Measurements from ENCODE around the gene PDP2. TPM values are rescaled to one million over a fixed set of nuclear protein-coding genes. Genes with fewer than 3 reads are reported as not detected.

The PDP2 gene
- total and polyA plus RNA-seq, 7 donors, result 2.6 to 8.3 (median 5.1) TPM

DNA sequence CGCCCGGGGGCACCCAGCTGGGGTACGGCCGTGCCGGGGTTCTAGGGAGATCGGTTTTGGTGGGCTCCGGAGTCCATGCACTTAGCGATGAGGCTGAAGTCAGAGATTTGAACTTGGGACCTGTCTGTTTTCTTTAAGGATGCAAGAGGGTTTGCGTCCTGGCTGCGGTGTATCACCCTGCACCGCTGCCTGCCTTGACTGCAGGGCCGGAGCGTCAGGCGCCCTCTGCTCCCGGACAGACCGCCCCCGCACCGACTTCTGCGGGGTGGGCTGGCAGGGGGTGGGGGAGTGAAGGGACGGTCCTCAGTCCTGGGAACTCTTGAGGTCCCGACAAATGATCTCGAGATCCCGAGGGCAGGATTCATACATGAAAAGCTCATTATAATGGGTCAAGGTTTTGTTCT, 701 bp downstream of the PDP2 start:
- no peak for TF ChIP-seq POLR2AphosphoS5 (IDR thresholded peaks at IDR 0.05)
- TF ChIP-seq, protein P1, sequence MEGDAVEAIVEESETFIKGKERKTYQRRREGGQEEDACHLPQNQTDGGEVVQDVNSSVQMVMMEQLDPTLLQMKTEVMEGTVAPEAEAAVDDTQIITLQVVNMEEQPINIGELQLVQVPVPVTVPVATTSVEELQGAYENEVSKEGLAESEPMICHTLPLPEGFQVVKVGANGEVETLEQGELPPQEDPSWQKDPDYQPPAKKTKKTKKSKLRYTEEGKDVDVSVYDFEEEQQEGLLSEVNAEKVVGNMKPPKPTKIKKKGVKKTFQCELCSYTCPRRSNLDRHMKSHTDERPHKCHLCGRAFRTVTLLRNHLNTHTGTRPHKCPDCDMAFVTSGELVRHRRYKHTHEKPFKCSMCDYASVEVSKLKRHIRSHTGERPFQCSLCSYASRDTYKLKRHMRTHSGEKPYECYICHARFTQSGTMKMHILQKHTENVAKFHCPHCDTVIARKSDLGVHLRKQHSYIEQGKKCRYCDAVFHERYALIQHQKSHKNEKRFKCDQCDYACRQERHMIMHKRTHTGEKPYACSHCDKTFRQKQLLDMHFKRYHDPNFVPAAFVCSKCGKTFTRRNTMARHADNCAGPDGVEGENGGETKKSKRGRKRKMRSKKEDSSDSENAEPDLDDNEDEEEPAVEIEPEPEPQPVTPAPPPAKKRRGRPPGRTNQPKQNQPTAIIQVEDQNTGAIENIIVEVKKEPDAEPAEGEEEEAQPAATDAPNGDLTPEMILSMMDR (IDR thresholded peaks at IDR 0.05), result no peak
- TF ChIP-seq POLR2A (IDR thresholded peaks at IDR 0.05), result no peak
- TF ChIP-seq EP300 (IDR thresholded peaks at IDR 0.05), result no peak
- Histone ChIP-seq H3K4me1 (peaks cover 0 to 17% (median 10%) of the 10 kb centered on the region in 4 donors), H3K27me3 (no peaks in the 10 kb centered on the region), H3K4me3 (peak overlapping the region; percentile 51 to 84 (median 72)), H3K27ac (peak overlapping the region; percentile 48 to 68 (median 66)), H3K36me3 (peaks cover 0 to 20% (median 11%) of the 10 kb centered on the region in 4 donors), H3K9me3 (no peaks in the 10 kb centered on the region)
- 1 to 4% methylated on average over 23 of the region's 23 CpGs for WGBS, 2 donors
- intact Hi-C loops (cut with DNase I), result no loop called here
- DNase-seq, result no peak

DNA sequence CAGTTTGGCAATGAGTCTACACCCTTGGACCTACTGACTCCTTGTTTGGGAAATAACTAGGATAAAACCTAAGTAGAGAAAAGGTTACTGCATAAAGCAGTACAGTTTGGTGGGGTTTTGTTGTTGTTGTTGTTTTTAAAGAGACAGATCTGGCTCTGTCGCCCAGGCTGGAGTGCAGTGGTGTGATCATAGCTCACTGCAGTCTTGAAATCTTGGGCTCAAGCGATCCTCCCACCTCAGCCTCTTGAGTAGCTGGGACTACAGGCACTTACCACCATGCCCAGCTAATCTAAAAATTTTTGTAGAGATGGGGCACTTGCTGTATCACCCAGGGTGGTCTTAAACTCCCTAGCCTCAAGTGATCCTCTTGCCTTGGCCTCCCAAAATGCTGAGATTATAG, 1.2 kb downstream of the PDP2 start:
- no peaks in the 10 kb centered on the region for H3K27me3 ChIP-seq
- DNase-seq, result no peak
- H3K9me3 ChIP-seq, result no peaks in the 10 kb centered on the region
- 58 to 81% methylated on average over 2 of the region's 2 CpGs for WGBS, 2 donors
- peaks cover 0 to 17% (median 10%) of the 10 kb centered on the region in 4 donors for H3K4me1 ChIP-seq
- intact Hi-C loops (cut with DNase I), result no loop called here
- TF ChIP-seq POLR2AphosphoS5 (IDR thresholded peaks at IDR 0.05), result no peak
- TF ChIP-seq EP300 (IDR thresholded peaks at IDR 0.05), result no peak
- TF ChIP-seq, protein P1 (IDR thresholded peaks at IDR 0.05), result no peak
- TF ChIP-seq POLR2A (IDR thresholded peaks at IDR 0.05), result no peak
- peak overlapping the region in 2 of 4 donors; percentile 84 for H3K4me3 ChIP-seq
- H3K36me3 ChIP-seq, result peaks cover 0 to 25% (median 11%) of the 10 kb centered on the region in 4 donors
- H3K27ac ChIP-seq, result no peak overlapping the region

DNA sequence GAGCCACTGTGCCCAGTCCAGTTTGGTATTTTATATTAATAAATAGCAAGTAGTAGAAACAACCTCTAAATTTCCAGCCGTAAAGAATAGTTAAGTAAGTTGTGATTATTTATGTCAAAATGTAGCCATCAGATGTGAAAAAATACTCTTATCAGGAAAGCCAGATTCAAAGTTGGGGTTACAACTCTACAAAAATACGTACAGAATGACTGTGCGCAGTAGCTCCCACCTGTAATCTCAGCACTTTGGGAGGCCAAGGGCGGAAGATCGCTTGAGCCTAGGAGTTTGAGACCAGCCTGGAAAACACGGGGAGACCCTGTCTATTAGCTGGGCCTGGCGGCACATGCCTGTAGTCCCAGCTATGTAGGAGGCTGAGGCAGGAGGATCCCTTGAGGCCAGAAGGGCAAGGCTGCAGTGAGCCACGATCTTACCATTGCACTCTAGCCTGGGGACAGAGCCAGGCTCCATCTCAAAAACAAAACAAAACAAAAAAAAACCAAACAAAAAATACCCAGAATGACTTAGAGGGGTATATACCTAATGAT, 1.7 kb downstream of the PDP2 start:
- H3K27ac ChIP-seq, result no peak overlapping the region
- H3K4me3 ChIP-seq, result no peak overlapping the region
- WGBS, 2 donors, result 91 to 94% methylated on average over 8 of the region's 8 CpGs
- H3K4me1 ChIP-seq, result peaks cover 0 to 17% (median 10%) of the 10 kb centered on the region in 4 donors
- intact Hi-C loops (cut with DNase I), result no loop called here
- peaks cover 0 to 30% (median 11%) of the 10 kb centered on the region in 4 donors for H3K36me3 ChIP-seq
- no peak for TF ChIP-seq POLR2A (IDR thresholded peaks at IDR 0.05)
- no peak for TF ChIP-seq POLR2AphosphoS5 (IDR thresholded peaks at IDR 0.05)
- TF ChIP-seq, protein P1 (IDR thresholded peaks at IDR 0.05), result no peak
- no peak for TF ChIP-seq EP300 (IDR thresholded peaks at IDR 0.05)
- H3K9me3 ChIP-seq, result no peaks in the 10 kb centered on the region
- no peaks in the 10 kb centered on the region for H3K27me3 ChIP-seq
- DNase-seq, result no peak

GRCh38 chr16:66882702-66883101, 2.4 kb downstream of the PDP2 start:
- Histone ChIP-seq H3K4me1 (peaks cover 0 to 17% (median 10%) of the 10 kb centered on the region in 4 donors), H3K9me3 (no peaks in the 10 kb centered on the region), H3K27me3 (no peaks in the 10 kb centered on the region), H3K4me3 (no peak overlapping the region), H3K27ac (no peak overlapping the region), H3K36me3 (peaks cover 0 to 32% (median 11%) of the 10 kb centered on the region in 4 donors)
- intact Hi-C loops (cut with DNase I), result no loop called here
- TF ChIP-seq POLR2A (IDR thresholded peaks at IDR 0.05) (no peak), POLR2AphosphoS5 (IDR thresholded peaks at IDR 0.05) (no peak), EP300 (IDR thresholded peaks at IDR 0.05) (no peak)
- TF ChIP-seq, protein P1 (IDR thresholded peaks at IDR 0.05), result no peak
- no peak for DNase-seq
- 97 to 98% methylated on average over 3 of the region's 3 CpGs for WGBS, 2 donors

- 92 to 95% methylated on average over 12 of the region's 12 CpGs for WGBS, 2 donors
- H3K4me3 ChIP-seq, result no peak overlapping the region
- peaks cover 0 to 32% (median 11%) of the 10 kb centered on the region in 4 donors for H3K36me3 ChIP-seq
- TF ChIP-seq POLR2AphosphoS5 (IDR thresholded peaks at IDR 0.05) (no peak), EP300 (IDR thresholded peaks at IDR 0.05) (no peak), POLR2A (IDR thresholded peaks at IDR 0.05) (no peak)
- TF ChIP-seq, protein P1 (IDR thresholded peaks at IDR 0.05), result no peak
- DNase-seq, result no peak
- H3K27ac ChIP-seq, result no peak overlapping the region
- H3K9me3 ChIP-seq, result no peaks in the 10 kb centered on the region
- intact Hi-C loops (cut with DNase I), result no loop called here
- peaks cover 0 to 12% (median 4%) of the 10 kb centered on the region in 4 donors for H3K4me1 ChIP-seq
- no peaks in the 10 kb centered on the region for H3K27me3 ChIP-seq
These were observed 5.2 kb downstream of the PDP2 start for GRCh38 chr16:66885491-66885890.
